Breast epithelium (tissue), 4 donors: ENCODE data around the gene POPDC3. TPM values are rescaled to one million over a fixed set of nuclear protein-coding genes. Genes with fewer than 3 reads are reported as not detected.

ENCODE experiments used
- DNase-seq, 2 donors: peaks; one replicate each; pipeline ENCODE4 v3.0.0-alpha.2; 2019; ENCODE audit warnings: low spot score in 2 of 2
- H3K27ac ChIP-seq, 2 donors: fragments of 200-600 bp; sonication (generic) in 1 of 2; one replicate each; pipeline ENCODE4 v1.5.1; 2016 to 2019; ENCODE audit warnings: mild to moderate bottlenecking in 1 of 2
- H3K27me3 ChIP-seq, 2 donors: fragments of 200-600 bp; sonication (generic) in 1 of 2; one replicate each; pipeline versions ENCODE4 v1.5.1 to v1.6.0; 2017 to 2019; ENCODE audit warnings: control low read depth in 1 of 2, mild to moderate bottlenecking in 1 of 2
- H3K36me3 ChIP-seq: fragments of 200-600 bp; one replicate; pipeline ENCODE4 v1.5.1; 2019
- H3K4me1 ChIP-seq, 2 donors: fragments of 200-600 bp; sonication (generic); one replicate each; pipeline ENCODE4 v1.5.1; 2016 to 2019; ENCODE audit warnings: control low read depth in 1 of 2
- H3K4me3 ChIP-seq, 3 donors: fragments of 200-600 bp; sonication (generic); 1 replicate in 2 of 3; 2 replicates in 1 of 3; pipeline ENCODE4 v1.5.1; 2016 to 2019; ENCODE audit warnings: mild to moderate bottlenecking in 3 of 3, moderate library complexity in 2 of 3
- H3K9me3 ChIP-seq, 2 donors: fragments of 200-600 bp; sonication (generic) in 1 of 2; one replicate each; pipeline ENCODE4 v1.5.1; 2016 to 2019; ENCODE audit warnings: control low read depth in 1 of 2
- POLR2A ChIP-seq: fragments of 450-650 bp; IDR thresholded peaks from one replicate; pipeline ENCODE4 v1.6.1; 2016; ENCODE audit warnings: antibody characterized with exemption, mild to moderate bottlenecking, moderate library complexity
- POLR2AphosphoS5 ChIP-seq, 3 donors: sonication (generic); formaldehyde crosslinking; IDR thresholded peaks; one replicate each; pipeline ENCODE4 v1.6.1; 2017; ENCODE audit warnings: antibody characterized with exemption in 3 of 3
- intact Hi-C: fragments of 100-400 bp; cut with DNase I; formaldehyde crosslinking; loops from one replicate; pipeline ENCODE4 v1.15.1; 2023; ENCODE audit warnings: low total_unique reads
- total RNA-seq, 3 donors: library from RNA; depleted of rRNA; stranded (reverse); fragments of >200 nt; gene quantifications; one replicate each; pipeline ENCODE4 v1.1.0, GENCODE V29; 2016
- TF ChIP-seq, protein P1 (sequence below), 3 donors: fragments of 450-650 bp; IDR thresholded peaks; one replicate each; pipeline ENCODE4 v1.5.1; 2016 to 2017; ENCODE audit warnings: antibody characterized with exemption in 3 of 3, mild to moderate bottlenecking in 3 of 3, moderate library complexity in 3 of 3

POPDC3 gene
- total RNA-seq, 3 donors from 2014 or later = 0.98 TPM; not detected in 2

GRCh38 chr6:105204331-105204730, 24.5 kb upstream of the POPDC3 start:
- Histone ChIP-seq H3K9me3 (no peaks in the 10 kb centered on the region), H3K4me1 (no peaks in the 10 kb centered on the region), H3K27ac (no peak overlapping the region), H3K4me3 (no peak overlapping the region), H3K36me3 (no peaks in the 10 kb centered on the region), H3K27me3 (no peaks in the 10 kb centered on the region)
- TF ChIP-seq, protein P1, sequence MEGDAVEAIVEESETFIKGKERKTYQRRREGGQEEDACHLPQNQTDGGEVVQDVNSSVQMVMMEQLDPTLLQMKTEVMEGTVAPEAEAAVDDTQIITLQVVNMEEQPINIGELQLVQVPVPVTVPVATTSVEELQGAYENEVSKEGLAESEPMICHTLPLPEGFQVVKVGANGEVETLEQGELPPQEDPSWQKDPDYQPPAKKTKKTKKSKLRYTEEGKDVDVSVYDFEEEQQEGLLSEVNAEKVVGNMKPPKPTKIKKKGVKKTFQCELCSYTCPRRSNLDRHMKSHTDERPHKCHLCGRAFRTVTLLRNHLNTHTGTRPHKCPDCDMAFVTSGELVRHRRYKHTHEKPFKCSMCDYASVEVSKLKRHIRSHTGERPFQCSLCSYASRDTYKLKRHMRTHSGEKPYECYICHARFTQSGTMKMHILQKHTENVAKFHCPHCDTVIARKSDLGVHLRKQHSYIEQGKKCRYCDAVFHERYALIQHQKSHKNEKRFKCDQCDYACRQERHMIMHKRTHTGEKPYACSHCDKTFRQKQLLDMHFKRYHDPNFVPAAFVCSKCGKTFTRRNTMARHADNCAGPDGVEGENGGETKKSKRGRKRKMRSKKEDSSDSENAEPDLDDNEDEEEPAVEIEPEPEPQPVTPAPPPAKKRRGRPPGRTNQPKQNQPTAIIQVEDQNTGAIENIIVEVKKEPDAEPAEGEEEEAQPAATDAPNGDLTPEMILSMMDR (IDR thresholded peaks at IDR 0.05) = no peak
- TF ChIP-seq POLR2A = no peak
- TF ChIP-seq POLR2AphosphoS5 (IDR thresholded peaks at IDR 0.05) = no peak
- no peak for DNase-seq
- intact Hi-C loops = no loop called here

DNA sequence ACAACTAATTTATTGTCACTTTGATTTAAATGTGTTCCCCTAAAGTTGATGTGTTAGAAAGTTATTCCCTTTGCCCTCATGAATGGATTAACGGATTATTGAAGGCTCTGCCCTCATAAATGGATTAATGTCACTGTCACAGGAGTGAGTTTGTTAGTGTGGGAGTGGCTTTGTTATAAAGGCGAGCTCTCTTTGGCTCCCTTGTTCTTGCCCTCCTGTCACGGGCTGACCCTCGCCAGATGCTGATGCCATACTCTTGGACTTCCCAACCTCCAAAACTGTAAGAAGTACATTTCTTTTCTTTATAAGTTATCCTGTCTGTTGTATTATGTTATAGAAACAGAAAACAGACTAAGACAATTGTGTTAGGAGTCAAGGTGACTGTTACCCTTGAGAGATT, 22.7 kb upstream of the POPDC3 start:
- no peak overlapping the region for H3K4me3 ChIP-seq
- intact Hi-C loops = no loop called here
- TF ChIP-seq POLR2A (no peak), POLR2AphosphoS5 (IDR thresholded peaks at IDR 0.05) (no peak)
- TF ChIP-seq, protein P1 (IDR thresholded peaks at IDR 0.05) = no peak

GRCh38 chr6:105200133-105200730, 20.4 kb upstream of the POPDC3 start:
- Histone ChIP-seq H3K4me3 (no peak overlapping the region), H3K27ac (no peak overlapping the region), H3K36me3 (no peaks in the 10 kb centered on the region), H3K4me1 (no peaks in the 10 kb centered on the region), H3K27me3 (no peaks in the 10 kb centered on the region), H3K9me3 (peaks cover 0 to 8% of the 10 kb centered on the region in 2 donors)
- DNase-seq = no peak
- TF ChIP-seq POLR2A (no peak), POLR2AphosphoS5 (IDR thresholded peaks at IDR 0.05) (no peak)
- TF ChIP-seq, protein P1 (IDR thresholded peaks at IDR 0.05) = no peak
- intact Hi-C loops = no loop called here

More for the DNA sequence above, 22.7 kb upstream of the POPDC3 start:
- H3K27ac ChIP-seq = no peak overlapping the region
- DNase-seq = no peak
- H3K4me1 ChIP-seq = no peaks in the 10 kb centered on the region
- H3K36me3 ChIP-seq = no peaks in the 10 kb centered on the region
- no peaks in the 10 kb centered on the region for H3K27me3 ChIP-seq
- H3K9me3 ChIP-seq = peaks cover 0 to 3% of the 10 kb centered on the region in 2 donors

GRCh38 chr6:105199711-105200110, 19.9 kb upstream of the POPDC3 start:
- TF ChIP-seq POLR2A (no peak), POLR2AphosphoS5 (IDR thresholded peaks at IDR 0.05) (no peak)
- TF ChIP-seq, protein P1 (IDR thresholded peaks at IDR 0.05) = no peak
- intact Hi-C loops = no loop called here
- H3K4me1 ChIP-seq = no peaks in the 10 kb centered on the region
- H3K27ac ChIP-seq = no peak overlapping the region
- no peak overlapping the region for H3K4me3 ChIP-seq
- H3K27me3 ChIP-seq = no peaks in the 10 kb centered on the region
- no peak for DNase-seq
- H3K36me3 ChIP-seq = no peaks in the 10 kb centered on the region
- peaks cover 0 to 8% of the 10 kb centered on the region in 2 donors for H3K9me3 ChIP-seq

DNA sequence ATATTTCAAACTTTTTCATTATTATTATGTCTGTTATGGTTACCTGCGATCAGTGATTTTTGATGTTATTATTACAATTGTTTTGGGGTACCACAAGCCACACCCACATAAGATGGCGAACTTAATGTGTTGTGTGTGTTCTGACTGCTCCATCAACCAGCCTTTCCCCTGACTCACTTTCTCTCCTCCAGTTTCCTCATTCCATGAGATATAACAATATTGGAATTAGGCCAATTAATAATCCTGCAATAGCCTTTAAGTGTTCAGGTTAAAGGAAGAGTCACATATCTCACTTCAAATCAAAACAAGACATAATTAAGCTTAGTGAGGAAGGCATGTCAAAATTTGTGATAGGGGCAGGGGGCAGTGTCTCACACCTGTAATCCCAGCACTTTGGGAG, 16.3 kb upstream of the POPDC3 start:
- intact Hi-C loops = no loop called here

More for the DNA sequence above, 16.3 kb upstream of the POPDC3 start:
- Histone ChIP-seq H3K4me3 (no peak overlapping the region), H3K27me3 (no peaks in the 10 kb centered on the region), H3K4me1 (no peaks in the 10 kb centered on the region), H3K27ac (no peak overlapping the region), H3K9me3 (peaks cover 0 to 8% of the 10 kb centered on the region in 2 donors), H3K36me3 (no peaks in the 10 kb centered on the region)
- no peak for DNase-seq
- TF ChIP-seq POLR2AphosphoS5 (IDR thresholded peaks at IDR 0.05) = no peak
- TF ChIP-seq, protein P1 (IDR thresholded peaks at IDR 0.05) = no peak
- TF ChIP-seq POLR2A = no peak
